GM12878 (cell line): ENCODE measurements around the gene CORO1C. TPM values are rescaled to one million over a fixed set of nuclear protein-coding genes. Genes with fewer than 3 reads are reported as not detected.
A peak's percentile ranks its signal among the peaks of the same experiment; 100 is the strongest.

Experiments used
- ATAC-seq: fragments of 200-7000 bp; cut with Tn5 transposase; 3 replicates; pipeline ENCODE4 v1.9.1; 2020; ENCODE audit warnings: mild to moderate bottlenecking, moderate library complexity
- BruUV-seq: library from RNA; stranded (reverse); fragments of 400-500 nt; replicated peaks from 2 replicates; lab custom pipeline; 2021; lab: Mats Ljungman, UMichigan
- CTCF ChIA-PET: fragments of 300-600 bp; sonication (Branson Sonifier 250); formaldehyde crosslinking; extraction: SDS; loops from one replicate; lab custom pipeline; 2021; ENCODE audit warnings: inconsistent platforms; lab: Yijun Ruan, JAX
- POLR2A ChIA-PET: fragments of 350-600 bp; formaldehyde crosslinking; extraction: SDS; loops from one replicate; lab custom pipeline; 2021; ENCODE audit warnings: inconsistent platforms; lab: Charles Lee
- RAD21 ChIA-PET: fragments of 300-600 bp; sonication (Branson Sonifier 250); formaldehyde crosslinking; loops from one replicate; lab custom pipeline; 2023; ENCODE audit warnings: antibody characterized with exemption; ENCODE audit not compliant: unreplicated experiment; lab: Charles Lee
- SMC1A ChIA-PET: fragments of 300-600 bp; sonication (Branson Sonifier 250); formaldehyde crosslinking; loops from one replicate; lab custom pipeline; 2023; ENCODE audit not compliant: unreplicated experiment, uncharacterized antibody; lab: Charles Lee
- DNase-seq: peaks from one replicate; pipeline ENCODE4 v3.0.0-alpha.2; 2011; ENCODE audit warnings: low read depth, low spot score
- FAIRE-seq: peaks from 3 replicates; lab custom pipeline; 2011; peaks lifted over from hg19 to GRCh38; lab: Jason Lieb, UNC
- H2AFZ ChIP-seq: 2 replicates; pipeline ENCODE4 v1.6.0; 2011; ENCODE audit warnings: low read depth, low read length, control low read depth; ENCODE audit not compliant: control insufficient read depth
- H3K27ac ChIP-seq: 2 replicates; pipeline ENCODE4 v1.5.1; 2011; ENCODE audit warnings: control low read depth; ENCODE audit not compliant: control insufficient read depth, insufficient read depth
- H3K27me3 ChIP-seq, 2 experiments: replicated peaks in 1 of 2; 2 replicates each; pipeline versions ENCODE4 v1.6.0 to v1.6.1; 2011; ENCODE audit warnings: low read length in 1 of 2; ENCODE audit not compliant: control insufficient read depth in 2 of 2, insufficient read depth in 2 of 2
- H3K36me3 ChIP-seq, 2 experiments: 2 replicates each; pipeline ENCODE4 v1.5.1; 2011; ENCODE audit warnings: low read length in 1 of 2; ENCODE audit not compliant: control insufficient read depth in 2 of 2, insufficient read depth in 2 of 2
- H3K4me1 ChIP-seq: 2 replicates; pipeline ENCODE4 v1.6.1; 2011; ENCODE audit warnings: mild to moderate bottlenecking, low read length, moderate library complexity, mixed read lengths; ENCODE audit not compliant: control insufficient read depth, insufficient read depth
- H3K4me2 ChIP-seq: 2 replicates; pipeline ENCODE4 v1.6.0; 2011; ENCODE audit warnings: control low read depth; ENCODE audit not compliant: control insufficient read depth, insufficient read depth
- H3K4me3 ChIP-seq: fragments of 200-600 bp; sonication (generic); 2 replicates; pipeline ENCODE4 v1.5.1; 2016
- H3K79me2 ChIP-seq: 2 replicates; pipeline ENCODE4 v1.6.0; 2011; ENCODE audit warnings: low read length; ENCODE audit not compliant: control insufficient read depth, insufficient read depth
- H3K9ac ChIP-seq: 2 replicates; pipeline ENCODE4 v1.8.0; 2011; ENCODE audit warnings: low read length, control low read depth, mixed read lengths; ENCODE audit not compliant: control insufficient read depth, insufficient read depth
- H3K9me3 ChIP-seq: replicated peaks from 3 replicates; pipeline ENCODE4 v1.5.1; 2011; ENCODE audit warnings: mild to moderate bottlenecking, low read length; ENCODE audit not compliant: control insufficient read depth, insufficient read depth
- H4K20me1 ChIP-seq: 2 replicates; pipeline ENCODE4 v1.6.0; 2011; ENCODE audit not compliant: control insufficient read depth, insufficient read depth
- HSF1 ChIP-seq: fragments of 150-350 bp; IDR thresholded peaks from 2 replicates; pipeline ENCODE4 v1.6.1; 2014; ENCODE audit warnings: mild to moderate bottlenecking, low read depth, low read length
- TAF1 ChIP-seq: IDR thresholded peaks from 2 replicates; pipeline ENCODE4 v1.6.1; 2011; ENCODE audit warnings: mild to moderate bottlenecking, low read depth, low read length, borderline replicate concordance
- TCF3 ChIP-seq: IDR thresholded peaks from 2 replicates; pipeline ENCODE4 v1.6.1; 2012; ENCODE audit warnings: low read depth, mild to moderate bottlenecking, low read length, borderline replicate concordance; ENCODE audit not compliant: insufficient read depth
- WGBS: methylation state at CpG from one replicate; pipeline ENCODE4 v1.1.6; 2016; ENCODE audit warnings: low lambda C conversion rate; ENCODE audit not compliant: insufficient replicate concordance, insufficient coverage; ENCODE audit errors: missing lambda C conversion rate; 5-methylcytosine and 5-hydroxymethylcytosine counted together
- in situ Hi-C: fragments of 300-500 bp; cut with MboI; formaldehyde crosslinking; loops from 9 replicates; pipeline ENCODE4 v1.14.3; 2018; ENCODE audit warnings: mixed read lengths
- intact Hi-C: fragments of 100-400 bp; cut with micrococcal nuclease; formaldehyde crosslinking; loops from one replicate; pipeline ENCODE4 v1.14.2; 2022; ENCODE audit not compliant: unreplicated experiment
- polyA plus RNA-seq, 11 experiments: library from polyadenylated mRNA; depleted of rRNA in 4 of 11; unstranded in 6 of 11; stranded (reverse) in 5 of 11; fragments of >200 nt; fragmentation: Nextera tagmentation in 4 of 11; fragmentation: Illumina TruSeq in 1 of 11; extraction: Ambion mirVana in 4 of 11; extraction: Trizol in 1 of 11; gene quantifications; 1 replicate in 1 of 11; 2 replicates in 10 of 11; pipeline versions ENCODE4 v1.2.1 to v1.2.3, GENCODE V29; 2011 to 2016; ENCODE audit warnings: inconsistent platforms in 2 of 11, missing spikeins in 2 of 11, low read depth in 1 of 11
- total RNA-seq, 4 experiments: library from RNA; depleted of rRNA in 3 of 4; stranded (reverse); fragments of >200 nt in 3 of 4; fragmentation: Illumina TruSeq in 1 of 4; extraction: Trizol in 1 of 4; gene quantifications; 2 replicates each; pipeline versions ENCODE4 v1.2.1 to v1.2.3, GENCODE V29; 2013 to 2021

CORO1C gene
- total and polyA plus RNA-seq, 10 of the 15 experiments (the other 5 are each of a cell fraction or from before 2014, with no cell fraction given) = 52.7 to 254 (median 171) TPM

GRCh38 chr12:108773798-108774788 is 42.8 kb upstream of the CORO1C start:
- no peak overlapping the region for H3K27ac ChIP-seq
- H3K36me3 ChIP-seq = no peaks in the 10 kb centered on the region
- H3K27me3 ChIP-seq = no peaks in the 10 kb centered on the region
- H3K4me2 ChIP-seq = no peak overlapping the region
- in situ Hi-C loops = no loop called here
- TF ChIP-seq TCF3 (0 out of 2 replicates have a peak, but pooled peaks have one; percentile 4), TAF1 (no peak), HSF1 (no peak)
- SMC1A ChIA-PET = interaction anchor here (0.6 to 1.1 kb wide), 2 partner anchors 29 to 109 kb away, joined by 3 read pairs; no protein-coding TSS in a partner anchor
- 66% methylated on average over 23 of the region's 23 CpGs for WGBS
- RAD21 ChIA-PET = interaction anchor here (0.6 kb wide), 1 partner anchor 78 kb away, joined by 3 read pairs; no protein-coding TSS in a partner anchor
- POLR2A ChIA-PET = interaction anchor here (0.5 kb wide), 1 partner anchor 124 kb away, joined by 4 read pairs; no protein-coding TSS in a partner anchor
- CTCF ChIA-PET = no interaction called here
- no peaks in the 10 kb centered on the region for H3K9me3 ChIP-seq
- H3K9ac ChIP-seq = no peak overlapping the region
- no peak overlapping the region for H2AFZ ChIP-seq
- no peaks in the 10 kb centered on the region for H4K20me1 ChIP-seq
- ATAC-seq = no peak
- no peaks in the 10 kb centered on the region for H3K79me2 ChIP-seq
- intact Hi-C loops = no loop called here
- no peak for DNase-seq
- no peak for FAIRE-seq
- no peak overlapping the region for H3K4me3 ChIP-seq
- H3K4me1 ChIP-seq = peaks cover 17% of the 10 kb centered on the region
- BruUV-seq = no TSS peak
